ENCODE results near the gene IQSEC1.

IQSEC1 gene

DNA sequence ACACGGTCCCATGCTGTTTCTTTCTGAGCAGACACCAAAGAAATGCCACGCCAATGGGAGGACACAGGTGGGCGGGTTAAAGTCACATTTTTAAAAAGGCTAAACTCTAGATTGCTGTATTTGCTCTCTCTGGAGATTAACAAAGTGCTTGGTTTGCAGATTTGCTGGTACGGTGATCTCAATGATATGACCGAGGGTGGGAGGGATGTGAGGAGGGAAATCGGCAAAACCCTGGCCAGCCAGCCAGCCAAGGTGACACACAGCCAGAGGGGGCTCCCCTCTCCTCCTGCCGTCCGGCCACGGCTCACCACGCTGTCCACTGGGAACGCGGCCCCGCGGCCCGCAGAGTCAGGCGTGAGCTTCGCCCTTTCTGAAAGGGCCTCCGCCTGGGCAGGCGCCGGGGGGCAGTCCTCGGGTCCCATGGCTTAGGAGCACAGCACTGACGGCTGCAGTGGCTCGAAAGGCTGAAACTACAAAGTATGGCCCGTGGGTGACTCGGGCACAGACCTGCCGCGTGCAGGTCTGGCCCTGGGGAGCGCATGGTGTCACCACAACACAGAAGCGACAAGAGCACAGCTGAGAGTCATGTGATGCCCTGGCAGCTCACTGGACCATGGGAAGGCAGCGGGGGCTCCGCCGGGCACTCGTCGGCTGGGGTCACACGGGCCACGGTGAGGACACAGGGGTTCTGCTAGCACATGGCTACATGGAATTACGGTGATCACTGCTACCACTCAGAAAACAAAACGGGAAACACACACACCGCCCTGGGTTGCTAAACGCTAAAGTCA is 174.1 kb downstream of the IQSEC1 start:
- intact Hi-C loops (cut with DNase I; ENCODE audit: low total_unique reads): loop anchor here (5.0 to 10.0 kb wide), 2 partner anchors 42 to 86 kb away; no protein-coding TSS in a partner anchor
- Histone ChIP-seq H3K27ac (no peak overlapping the region), H3K9me3 (no peaks in the 10 kb centered on the region), H3K4me1 (peaks cover 5 to 27% (median 14%) of the 10 kb centered on the region in 4 donors), H3K4me3 (no peak overlapping the region), H3K27me3 (no peaks in the 10 kb centered on the region), H3K36me3 (peaks cover 29 to 63% (median 48%) of the 10 kb centered on the region in 3 donors)
- DNase-seq: no peak
- TF ChIP-seq, protein P1, sequence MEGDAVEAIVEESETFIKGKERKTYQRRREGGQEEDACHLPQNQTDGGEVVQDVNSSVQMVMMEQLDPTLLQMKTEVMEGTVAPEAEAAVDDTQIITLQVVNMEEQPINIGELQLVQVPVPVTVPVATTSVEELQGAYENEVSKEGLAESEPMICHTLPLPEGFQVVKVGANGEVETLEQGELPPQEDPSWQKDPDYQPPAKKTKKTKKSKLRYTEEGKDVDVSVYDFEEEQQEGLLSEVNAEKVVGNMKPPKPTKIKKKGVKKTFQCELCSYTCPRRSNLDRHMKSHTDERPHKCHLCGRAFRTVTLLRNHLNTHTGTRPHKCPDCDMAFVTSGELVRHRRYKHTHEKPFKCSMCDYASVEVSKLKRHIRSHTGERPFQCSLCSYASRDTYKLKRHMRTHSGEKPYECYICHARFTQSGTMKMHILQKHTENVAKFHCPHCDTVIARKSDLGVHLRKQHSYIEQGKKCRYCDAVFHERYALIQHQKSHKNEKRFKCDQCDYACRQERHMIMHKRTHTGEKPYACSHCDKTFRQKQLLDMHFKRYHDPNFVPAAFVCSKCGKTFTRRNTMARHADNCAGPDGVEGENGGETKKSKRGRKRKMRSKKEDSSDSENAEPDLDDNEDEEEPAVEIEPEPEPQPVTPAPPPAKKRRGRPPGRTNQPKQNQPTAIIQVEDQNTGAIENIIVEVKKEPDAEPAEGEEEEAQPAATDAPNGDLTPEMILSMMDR (IDR thresholded peaks at IDR 0.05): no peak

DNA sequence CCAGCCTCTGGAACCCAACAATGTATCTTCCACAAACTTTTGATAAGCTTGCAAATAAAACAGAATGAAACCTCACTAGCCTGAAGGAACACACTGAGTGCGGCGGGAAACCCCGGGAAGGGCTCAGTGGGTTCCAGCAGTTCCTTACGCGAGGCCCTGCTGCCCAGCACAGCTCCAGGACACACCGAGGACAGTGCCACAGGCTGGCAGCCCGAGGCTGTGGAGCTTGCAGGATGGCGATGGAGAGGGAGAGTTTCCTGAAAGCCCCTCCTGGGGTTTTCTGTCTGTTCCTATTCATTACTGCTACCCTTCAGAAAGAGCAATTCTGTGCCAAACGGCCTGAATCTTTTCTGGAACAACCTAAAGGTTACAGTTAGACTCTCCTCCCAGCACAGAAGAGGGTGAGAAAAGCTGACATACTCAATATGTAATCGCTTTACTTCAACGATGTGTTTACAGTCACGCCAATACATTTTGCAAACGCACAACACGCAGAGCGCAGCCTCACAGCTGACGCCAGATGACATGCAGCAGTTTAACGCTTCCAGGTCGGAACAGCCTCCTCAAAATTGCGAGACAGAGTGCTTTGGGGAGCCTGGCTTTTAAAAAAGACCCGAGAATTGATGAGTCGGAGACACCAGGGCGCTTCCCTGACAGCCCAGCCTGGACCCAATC is 174.8 kb downstream of the IQSEC1 start:
- Histone ChIP-seq H3K27ac (no peak overlapping the region), H3K4me3 (no peak overlapping the region), H3K4me1 (peaks cover 5 to 27% (median 14%) of the 10 kb centered on the region in 4 donors), H3K9me3 (no peaks in the 10 kb centered on the region), H3K27me3 (no peaks in the 10 kb centered on the region), H3K36me3 (peaks cover 29 to 55% (median 42%) of the 10 kb centered on the region in 3 donors)
- TF ChIP-seq, protein P1 (IDR thresholded peaks at IDR 0.05): no peak
- intact Hi-C loops (cut with DNase I; ENCODE audit: low total_unique reads): loop anchor here (5.0 to 10.0 kb wide), 2 partner anchors 41 to 86 kb away; no protein-coding TSS in a partner anchor
- DNase-seq: no peak

DNA sequence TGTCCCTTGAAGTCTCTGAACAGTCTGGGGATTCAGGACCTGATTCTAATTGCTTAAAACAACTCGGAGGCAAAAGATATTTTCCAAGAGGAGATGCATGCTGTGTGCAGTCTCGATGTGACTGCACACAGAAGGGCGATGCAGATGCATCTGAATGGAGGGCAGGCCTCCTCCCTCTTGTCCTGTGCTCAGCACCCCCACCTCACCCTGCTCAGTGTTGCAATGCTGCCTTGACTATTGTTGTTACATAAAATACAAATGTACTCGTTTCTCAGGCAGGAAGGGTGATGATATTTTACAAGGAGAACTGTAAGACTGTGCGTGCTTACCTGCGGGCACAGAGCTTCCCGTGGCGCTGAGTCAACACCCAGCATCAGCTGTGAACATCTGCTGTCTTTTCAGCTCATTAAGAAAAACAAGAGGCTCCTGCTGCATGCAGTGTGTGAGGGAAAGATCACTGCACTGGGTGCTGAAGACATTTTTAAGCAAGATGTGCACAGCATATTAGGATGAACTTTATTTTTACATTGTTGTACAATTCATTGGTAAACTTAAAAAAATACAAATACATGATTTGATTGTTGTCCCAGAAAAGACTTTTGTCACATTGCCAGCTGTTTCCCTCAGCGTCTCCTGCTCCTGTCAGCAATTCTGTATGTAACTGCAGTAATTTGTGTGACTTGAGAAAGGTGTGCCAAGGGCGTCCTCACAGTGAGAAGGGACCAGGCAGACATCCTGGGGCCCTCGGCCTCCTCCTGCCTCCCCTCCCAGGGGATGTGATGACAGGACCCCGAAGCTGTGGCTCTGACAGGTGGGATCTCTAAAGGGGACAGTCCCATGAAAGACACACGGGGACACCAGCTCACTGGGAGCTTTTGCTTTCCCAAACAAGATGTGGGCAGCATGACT is 175.6 kb downstream of the IQSEC1 start:
- no peak for DNase-seq
- intact Hi-C loops (cut with DNase I; ENCODE audit: low total_unique reads): loop anchor here (5.0 to 10.0 kb wide), 2 partner anchors 40 to 87 kb away; no protein-coding TSS in a partner anchor
- Histone ChIP-seq H3K36me3 (peaks cover 29 to 47% (median 35%) of the 10 kb centered on the region in 3 donors), H3K27me3 (no peaks in the 10 kb centered on the region), H3K9me3 (no peaks in the 10 kb centered on the region), H3K4me3 (no peak overlapping the region), H3K27ac (no peak overlapping the region), H3K4me1 (peaks cover 5 to 27% (median 14%) of the 10 kb centered on the region in 4 donors)
- TF ChIP-seq, protein P1 (IDR thresholded peaks at IDR 0.05): no peak

DNA sequence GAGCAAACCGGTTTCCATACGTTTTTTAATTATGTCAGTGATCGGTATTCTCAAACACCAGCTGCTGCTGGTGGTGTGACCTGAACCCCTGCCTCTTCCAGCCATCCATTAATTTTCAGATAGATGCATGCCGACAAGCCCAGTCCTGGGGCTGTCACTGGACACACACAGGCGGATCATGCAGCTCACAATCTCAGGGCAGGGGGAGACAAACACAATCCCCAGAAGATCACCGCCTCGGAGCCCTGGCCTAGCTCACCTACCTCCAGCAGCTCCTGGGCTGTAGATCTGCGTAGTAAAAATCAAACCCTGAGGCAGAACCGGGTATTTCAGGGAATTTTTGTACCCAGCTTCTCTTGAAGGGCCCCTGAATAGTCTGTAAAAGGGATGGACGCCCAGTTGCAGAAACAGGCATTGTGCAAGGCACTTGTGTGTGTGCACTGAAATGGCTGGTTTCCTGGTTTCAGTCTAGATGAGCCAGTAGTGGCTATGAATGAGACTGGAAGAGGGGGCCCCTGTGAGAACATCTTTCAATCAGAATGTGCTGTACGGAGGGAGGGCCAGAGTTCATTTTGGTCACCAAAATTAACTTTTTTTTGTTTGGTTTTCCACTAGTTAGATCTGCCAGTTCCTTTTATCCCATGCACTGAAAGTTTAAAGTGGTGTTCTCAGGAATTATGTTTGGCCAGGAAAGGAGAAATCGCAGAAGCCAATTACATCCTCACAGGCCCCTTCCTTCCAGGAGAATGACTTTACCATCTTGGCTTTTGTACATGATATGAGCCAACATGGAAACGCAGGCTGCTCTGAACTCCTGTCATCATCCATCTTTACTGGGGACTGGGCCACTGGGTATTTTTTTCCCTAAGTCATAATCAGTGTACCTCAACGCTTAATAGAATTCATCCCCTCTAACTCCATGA is 176.9 kb downstream of the IQSEC1 start:
- TF ChIP-seq, protein P1 (IDR thresholded peaks at IDR 0.05): peak; percentile 21 to 37
- intact Hi-C loops (cut with DNase I; ENCODE audit: low total_unique reads): loop anchor here (5.0 to 10.0 kb wide), 2 partner anchors 39 to 88 kb away; no protein-coding TSS in a partner anchor
- peak overlapping the region; percentile 16 to 47 for H3K27ac ChIP-seq

More for the DNA sequence above, 176.9 kb downstream of the IQSEC1 start:
- Histone ChIP-seq H3K27me3 (no peaks in the 10 kb centered on the region), H3K9me3 (no peaks in the 10 kb centered on the region), H3K4me3 (no peak overlapping the region), H3K36me3 (peaks cover 28 to 35% (median 29%) of the 10 kb centered on the region in 3 donors), H3K4me1 (peaks cover 5 to 32% (median 22%) of the 10 kb centered on the region in 4 donors)
- no peak for DNase-seq
